T-cell (primary cell): Measurements from ENCODE around the gene BCAS4. TPM values are rescaled to one million over a fixed set of nuclear protein-coding genes. Genes with fewer than 3 reads are reported as not detected.

Experiments
- ATAC-seq, 4 experiments: fragments of 200-7000 bp in 3 of 4; fragments of 150-1000 bp in 1 of 4; cut with Tn5 transposase; replicated peaks in 1 of 4; 1 replicate in 3 of 4; 2 replicates in 1 of 4; pipeline ENCODE4 v1.10.0; 2021; ENCODE audit warnings: moderate library complexity in 3 of 4, mild to moderate bottlenecking in 2 of 4, moderate number of reproducible peaks in 1 of 4
- CTCF ChIA-PET, 2 donors: fragments of 300-600 bp; sonication (Branson Sonifier 250); formaldehyde crosslinking; loops; one replicate each; lab custom pipeline; 2022; ENCODE audit warnings: antibody characterized with exemption in 2 of 2; lab: Charles Lee
- POLR2A ChIA-PET, 2 donors: fragments of 300-600 bp; sonication (Branson Sonifier 250); formaldehyde crosslinking; loops; one replicate each; lab custom pipeline; 2022; ENCODE audit warnings: antibody characterized with exemption in 2 of 2; lab: Charles Lee
- DNase-seq, 35 experiments: peaks; one replicate each; pipeline versions ENCODE4 v3.0.0 to v3.0.0-alpha.2; 2013 to 2023
- H3K27ac ChIP-seq: one replicate; pipeline ENCODE4 v1.5.1; 2013; ENCODE audit warnings: low read length
- H3K27me3 ChIP-seq, 2 experiments: replicated peaks in 1 of 2; 1 replicate in 1 of 2; 2 replicates in 1 of 2; pipeline versions ENCODE4 v1.6.1 to v1.7.0; 2013; ENCODE audit warnings: low read length in 1 of 2, mixed read lengths in 1 of 2; ENCODE audit not compliant: control insufficient read depth in 2 of 2, insufficient read depth in 2 of 2; ENCODE audit errors: extremely low read depth in 1 of 2
- H3K36me3 ChIP-seq, 2 donors: 1 replicate in 1 of 2; 2 replicates in 1 of 2; pipeline versions ENCODE4 v1.6.1 to v1.7.0; 2013; ENCODE audit warnings: low read length in 1 of 2; ENCODE audit not compliant: control insufficient read depth in 2 of 2, insufficient read depth in 1 of 2; ENCODE audit errors: extremely low read depth in 1 of 2
- H3K4me1 ChIP-seq, 2 experiments: 1 replicate in 1 of 2; 2 replicates in 1 of 2; pipeline versions ENCODE4 v1.6.1 to v1.7.0; 2013; ENCODE audit warnings: low read length in 2 of 2, mixed read lengths in 1 of 2; ENCODE audit not compliant: insufficient read depth in 2 of 2, control insufficient read depth in 1 of 2; ENCODE audit errors: extremely low read depth in 1 of 2
- H3K4me3 ChIP-seq, 2 donors: 1 replicate in 1 of 2; 2 replicates in 1 of 2; pipeline versions ENCODE4 v1.5.1 to v1.7.0; 2013; ENCODE audit warnings: mild to moderate bottlenecking in 2 of 2, low read length in 1 of 2, moderate library complexity in 1 of 2; ENCODE audit not compliant: control insufficient read depth in 1 of 2; ENCODE audit errors: extremely low read depth in 1 of 2
- H3K9me3 ChIP-seq: 2 replicates; pipeline ENCODE4 v1.7.0; 2013
- H3K27ac Mint-ChIP-seq, 2 donors: one replicate each; pipeline ENCODE4 v1.8.0; 2020 to 2021; ENCODE audit warnings: mild to moderate bottlenecking in 2 of 2, mixed read lengths in 2 of 2
- H3K27me3 Mint-ChIP-seq, 2 donors: one replicate each; pipeline ENCODE4 v1.8.0; 2021 to 2022; ENCODE audit warnings: mixed read lengths in 2 of 2
- H3K36me3 Mint-ChIP-seq: one replicate; pipeline ENCODE4 v1.8.0; 2021; ENCODE audit warnings: mixed read lengths
- H3K4me1 Mint-ChIP-seq, 3 donors: one replicate each; pipeline ENCODE4 v1.8.0; 2020 to 2022; ENCODE audit warnings: mixed read lengths in 3 of 3, mild to moderate bottlenecking in 1 of 3
- H3K4me3 Mint-ChIP-seq, 3 donors: one replicate each; pipeline ENCODE4 v1.8.0; 2020 to 2022; ENCODE audit warnings: mild to moderate bottlenecking in 3 of 3, mixed read lengths in 3 of 3, moderate library complexity in 3 of 3
- H3K9me3 Mint-ChIP-seq, 3 donors: one replicate each; pipeline ENCODE4 v1.8.0; 2020 to 2022; ENCODE audit warnings: mixed read lengths in 3 of 3
- WGBS: methylation state at CpG from one replicate; pipeline ENCODE4 v1.1.5; 2013; ENCODE audit warnings: missing lambda C conversion rate; ENCODE audit not compliant: insufficient coverage; 5-methylcytosine and 5-hydroxymethylcytosine counted together
- total RNA-seq, 35 experiments: library from RNA in 6 of 35; stranded (reverse) in 6 of 35; fragments of 120-200 nt in 1 of 35; gene quantifications; one replicate each; pipeline versions ENCODE4 v1.2.1 to v1.2.4 and lab custom pipeline; 2013 to 2026

BCAS4 gene
- total RNA-seq, 5 donors from 2014 or later (not counting 1 experiment from before 2014, with no cell fraction given) = 26.3 to 49.8 (median 31.3) TPM

- H3K36me3 Mint-ChIP-seq = peaks cover 7% of the 10 kb centered on the region
- ChIA-PET CTCF (interaction anchor here (0.5 to 1.2 kb wide), 3 partner anchors 13 to 177 kb away, joined by 3 to 6 read pairs (median 3); no protein-coding TSS in a partner anchor), POLR2A (interaction anchor here in 1 of 2 donors (0.6 kb wide), 1 partner anchor 599 kb away, joined by 3 read pairs; no protein-coding TSS in a partner anchor)
- H3K4me1 Mint-ChIP-seq = peaks cover 0 to under 1% (median 0%) of the 10 kb centered on the region in 3 donors
- peaks cover 3 to 10% of the 10 kb centered on the region in 2 donors for H3K36me3 ChIP-seq
- no peaks in the 10 kb centered on the region for H3K9me3 ChIP-seq
- H3K4me3 ChIP-seq = no peak overlapping the region
- no peak overlapping the region for H3K4me3 Mint-ChIP-seq
- H3K27me3 ChIP-seq = no peaks in the 10 kb centered on the region
- no peaks in the 10 kb centered on the region for H3K27me3 Mint-ChIP-seq
- ATAC-seq = no peak
- no peaks in the 10 kb centered on the region for H3K9me3 Mint-ChIP-seq
- no CpG with 5 or more reads among the region's 3 CpGs for WGBS
- no peak for DNase-seq
- no peaks in the 10 kb centered on the region for H3K4me1 ChIP-seq
- no peak overlapping the region for H3K27ac Mint-ChIP-seq
- H3K27ac ChIP-seq = no peak overlapping the region
Measured at GRCh38 chr20:50753152-50753551, 41.7 kb upstream of the BCAS4 start.

GRCh38 chr20:50754420-50754819 is 40.4 kb upstream of the BCAS4 start:
- Mint-ChIP-seq H3K4me3 (no peak overlapping the region), H3K27ac (no peak overlapping the region), H3K27me3 (no peaks in the 10 kb centered on the region), H3K36me3 (peaks cover 7% of the 10 kb centered on the region), H3K4me1 (no peaks in the 10 kb centered on the region), H3K9me3 (no peaks in the 10 kb centered on the region)
- DNase-seq = no peak
- no peak overlapping the region for H3K4me3 ChIP-seq
- H3K36me3 ChIP-seq = peaks cover 3 to 5% of the 10 kb centered on the region in 2 donors
- H3K9me3 ChIP-seq = no peaks in the 10 kb centered on the region
- no peak overlapping the region for H3K27ac ChIP-seq
- H3K4me1 ChIP-seq = no peaks in the 10 kb centered on the region
- ChIA-PET CTCF (interaction anchor here in 1 of 2 donors (0.6 kb wide), 1 partner anchor 22 kb away, joined by 3 read pairs; no protein-coding TSS in a partner anchor), POLR2A (no interaction called here)
- no peak for ATAC-seq
- WGBS = 100% methylated on average over 1 of the region's 4 CpGs
- no peaks in the 10 kb centered on the region for H3K27me3 ChIP-seq

- Histone ChIP-seq H3K27ac (no peak overlapping the region), H3K27me3 (no peaks in the 10 kb centered on the region), H3K9me3 (no peaks in the 10 kb centered on the region), H3K4me1 (no peaks in the 10 kb centered on the region), H3K36me3 (no peaks in the 10 kb centered on the region), H3K4me3 (no peak overlapping the region)
- ChIA-PET POLR2A (interaction anchor here (0.6 kb wide), 2 partner anchors 56 to 143 kb away, joined by 3 to 4 read pairs; no protein-coding TSS in a partner anchor), CTCF (interaction anchor here in 1 of 2 donors (0.6 kb wide), 1 partner anchor 16 kb away, joined by 4 read pairs; no protein-coding TSS in a partner anchor)
- Mint-ChIP-seq H3K27ac (no peak overlapping the region), H3K4me3 (no peak overlapping the region), H3K4me1 (no peaks in the 10 kb centered on the region), H3K36me3 (peaks cover 2% of the 10 kb centered on the region), H3K9me3 (no peaks in the 10 kb centered on the region), H3K27me3 (no peaks in the 10 kb centered on the region)
- no peak for ATAC-seq
- no CpG with 5 or more reads among the region's 2 CpGs for WGBS
- DNase-seq = no peak
Measured at GRCh38 chr20:50756447-50756846, 38.4 kb upstream of the BCAS4 start.

- Histone ChIP-seq H3K4me1 (no peaks in the 10 kb centered on the region), H3K27me3 (peaks cover 0 to 6% of the 10 kb centered on the region in 2 experiments), H3K27ac (no peak overlapping the region), H3K36me3 (no peaks in the 10 kb centered on the region), H3K4me3 (no peak overlapping the region), H3K9me3 (no peaks in the 10 kb centered on the region)
- no peak for DNase-seq
- Mint-ChIP-seq H3K36me3 (no peaks in the 10 kb centered on the region), H3K4me1 (no peaks in the 10 kb centered on the region), H3K27me3 (no peaks in the 10 kb centered on the region), H3K27ac (no peak overlapping the region), H3K4me3 (no peak overlapping the region), H3K9me3 (no peaks in the 10 kb centered on the region)
- WGBS = 90% methylated on average over 2 of the region's 5 CpGs
- no peak for ATAC-seq
- CTCF ChIA-PET = no interaction called here
- POLR2A ChIA-PET = no interaction called here
Measured at GRCh38 chr20:50758469-50758868, 36.4 kb upstream of the BCAS4 start.

- Histone ChIP-seq H3K4me3 (no peak overlapping the region), H3K9me3 (no peaks in the 10 kb centered on the region), H3K36me3 (no peaks in the 10 kb centered on the region), H3K27ac (no peak overlapping the region), H3K27me3 (peaks cover 0 to 10% of the 10 kb centered on the region in 2 experiments), H3K4me1 (no peaks in the 10 kb centered on the region)
- Mint-ChIP-seq H3K4me1 (no peaks in the 10 kb centered on the region), H3K27ac (no peak overlapping the region), H3K4me3 (no peak overlapping the region), H3K36me3 (no peaks in the 10 kb centered on the region), H3K9me3 (no peaks in the 10 kb centered on the region), H3K27me3 (no peaks in the 10 kb centered on the region)
- ChIA-PET CTCF (no interaction called here), POLR2A (interaction anchor here in 1 of 2 donors (0.6 kb wide), 1 partner anchor 941 kb away, joined by 6 read pairs; no protein-coding TSS in a partner anchor)
- WGBS = no CpG with 5 or more reads among the region's 3 CpGs
- ATAC-seq = no peak
- DNase-seq = no peak
Measured at GRCh38 chr20:50758992-50759391, 35.9 kb upstream of the BCAS4 start.

- H3K4me3 ChIP-seq = no peak overlapping the region
- Mint-ChIP-seq H3K36me3 (no peaks in the 10 kb centered on the region), H3K27ac (no peak overlapping the region), H3K4me1 (no peaks in the 10 kb centered on the region), H3K9me3 (no peaks in the 10 kb centered on the region), H3K27me3 (no peaks in the 10 kb centered on the region), H3K4me3 (no peak overlapping the region)
- H3K27me3 ChIP-seq = peaks cover 0 to 11% of the 10 kb centered on the region in 2 experiments
- ATAC-seq (no peak), DNase-seq (no peak)
- H3K4me1 ChIP-seq = no peaks in the 10 kb centered on the region
- CTCF ChIA-PET = no interaction called here
- H3K27ac ChIP-seq = no peak overlapping the region
- 100% methylated on average over 4 of the region's 5 CpGs for WGBS
- no peaks in the 10 kb centered on the region for H3K36me3 ChIP-seq
- POLR2A ChIA-PET = interaction anchor here in 1 of 2 donors (0.6 kb wide), 1 partner anchor 942 kb away, joined by 6 read pairs; no protein-coding TSS in a partner anchor
- H3K9me3 ChIP-seq = no peaks in the 10 kb centered on the region
Measured at GRCh38 chr20:50759678-50760077, 35.2 kb upstream of the BCAS4 start.
